ENCODE measurements around the gene WNT7B.

- TF ChIP-seq FOXM1 (IDR thresholded peaks at IDR 0.05; ENCODE audit: borderline replicate concordance), result no peak
- no peak for TF ChIP-seq ELF4 (IDR thresholded peaks at IDR 0.05)
- no peak for TF ChIP-seq PKNOX1 (IDR thresholded peaks at IDR 0.05)
- no peak for TF ChIP-seq ARNT (IDR thresholded peaks at IDR 0.05)
- TF ChIP-seq FOXA1 (IDR thresholded peaks at IDR 0.05), result no peak
- no peak for TF ChIP-seq LEF1 (IDR thresholded peaks at IDR 0.05; ENCODE audit: borderline replicate concordance)
- no peak for TF ChIP-seq TARDBP (IDR thresholded peaks at IDR 0.05)
- no peak for TF ChIP-seq HDGF (IDR thresholded peaks at IDR 0.05; ENCODE audit: borderline replicate concordance)
- no peak for TF ChIP-seq BHLHE40 (IDR thresholded peaks at IDR 0.05; ENCODE audit: borderline replicate concordance)
- TF ChIP-seq SP1 (IDR thresholded peaks at IDR 0.05), result no peak
- no peak for TF ChIP-seq SUZ12 (IDR thresholded peaks at IDR 0.05)
- TF ChIP-seq FOXK2 (IDR thresholded peaks at IDR 0.05), result no peak
- TF ChIP-seq L3MBTL2 (conservative IDR thresholded peaks at IDR 0.05), result no peak
Observed at GRCh38 chr22:45883811-45884170, 93.2 kb downstream of the WNT7B start.

All from HEK293T (cell line).